GM12875 (cell line): ENCODE results near the gene DRAXIN.

Source experiments
- H3K4me3 ChIP-seq: one replicate; pipeline ENCODE4 v1.5.1; 2011; ENCODE audit warnings: low read depth, low read length, control low read depth
- TF ChIP-seq, protein P1 (sequence below): IDR thresholded peaks from 2 replicates; pipeline ENCODE4 v1.5.1; 2011; ENCODE audit warnings: low read depth, mild to moderate bottlenecking, control low read depth, inconsistent platforms, low read length, moderate library complexity, borderline replicate concordance; ENCODE audit not compliant: insufficient read depth

Gene DRAXIN

DNA sequence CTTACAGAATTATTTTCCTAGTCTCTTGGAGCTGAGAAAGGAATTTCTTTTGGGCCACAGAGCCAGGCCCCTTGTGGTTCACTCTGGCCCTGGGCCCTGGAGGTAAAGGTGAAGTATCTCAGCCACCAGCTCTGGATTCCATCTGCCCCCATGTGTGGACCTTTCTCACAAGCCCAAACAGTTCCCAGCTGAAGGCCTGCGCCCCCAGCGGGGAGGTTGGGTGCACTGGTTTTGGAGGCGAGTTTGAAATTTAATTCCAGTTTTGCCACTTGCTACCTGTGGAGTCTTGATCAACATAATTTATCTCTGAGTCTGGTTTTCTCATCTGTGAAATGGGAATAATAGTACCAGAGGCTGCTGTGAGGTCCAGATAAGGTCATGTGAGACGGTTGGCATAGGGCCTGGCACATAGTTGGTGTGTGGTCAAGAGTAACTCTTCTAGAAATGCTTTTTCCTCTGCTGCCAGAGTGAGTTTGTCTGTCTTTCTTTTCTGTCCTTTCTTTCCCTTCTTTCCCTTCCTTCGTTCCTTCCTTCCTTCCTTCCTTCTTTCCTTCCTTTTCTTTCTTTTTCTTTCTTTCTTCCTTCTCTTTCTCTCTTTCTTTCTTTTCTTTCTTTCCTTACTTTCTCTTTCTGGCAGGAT lies 50.5 kb downstream of the DRAXIN start:
- no peak overlapping the region for H3K4me3 ChIP-seq
- TF ChIP-seq, protein P1, sequence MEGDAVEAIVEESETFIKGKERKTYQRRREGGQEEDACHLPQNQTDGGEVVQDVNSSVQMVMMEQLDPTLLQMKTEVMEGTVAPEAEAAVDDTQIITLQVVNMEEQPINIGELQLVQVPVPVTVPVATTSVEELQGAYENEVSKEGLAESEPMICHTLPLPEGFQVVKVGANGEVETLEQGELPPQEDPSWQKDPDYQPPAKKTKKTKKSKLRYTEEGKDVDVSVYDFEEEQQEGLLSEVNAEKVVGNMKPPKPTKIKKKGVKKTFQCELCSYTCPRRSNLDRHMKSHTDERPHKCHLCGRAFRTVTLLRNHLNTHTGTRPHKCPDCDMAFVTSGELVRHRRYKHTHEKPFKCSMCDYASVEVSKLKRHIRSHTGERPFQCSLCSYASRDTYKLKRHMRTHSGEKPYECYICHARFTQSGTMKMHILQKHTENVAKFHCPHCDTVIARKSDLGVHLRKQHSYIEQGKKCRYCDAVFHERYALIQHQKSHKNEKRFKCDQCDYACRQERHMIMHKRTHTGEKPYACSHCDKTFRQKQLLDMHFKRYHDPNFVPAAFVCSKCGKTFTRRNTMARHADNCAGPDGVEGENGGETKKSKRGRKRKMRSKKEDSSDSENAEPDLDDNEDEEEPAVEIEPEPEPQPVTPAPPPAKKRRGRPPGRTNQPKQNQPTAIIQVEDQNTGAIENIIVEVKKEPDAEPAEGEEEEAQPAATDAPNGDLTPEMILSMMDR = no peak

DNA sequence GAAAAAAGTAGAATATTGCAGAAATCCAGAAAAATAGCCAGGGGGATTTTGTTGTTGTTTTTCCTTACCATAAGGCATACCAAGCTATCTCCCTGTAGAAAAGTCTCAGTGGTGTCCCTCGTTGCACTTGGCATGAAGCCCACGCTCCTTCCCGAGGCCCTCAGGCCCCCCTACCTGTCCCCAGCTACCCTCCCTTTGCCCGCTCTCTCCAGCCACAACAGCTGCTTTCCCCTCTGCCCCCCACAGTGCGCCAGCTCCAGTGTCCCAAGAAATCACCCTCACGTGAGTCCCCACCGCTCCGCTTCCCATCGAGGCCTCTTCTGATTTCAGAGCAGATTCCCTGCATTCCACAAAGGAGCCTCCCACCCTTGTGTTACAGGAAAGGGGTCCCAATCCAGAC lies 52.8 kb downstream of the DRAXIN start:
- no peak overlapping the region for H3K4me3 ChIP-seq
- TF ChIP-seq, protein P1 = no peak

DNA sequence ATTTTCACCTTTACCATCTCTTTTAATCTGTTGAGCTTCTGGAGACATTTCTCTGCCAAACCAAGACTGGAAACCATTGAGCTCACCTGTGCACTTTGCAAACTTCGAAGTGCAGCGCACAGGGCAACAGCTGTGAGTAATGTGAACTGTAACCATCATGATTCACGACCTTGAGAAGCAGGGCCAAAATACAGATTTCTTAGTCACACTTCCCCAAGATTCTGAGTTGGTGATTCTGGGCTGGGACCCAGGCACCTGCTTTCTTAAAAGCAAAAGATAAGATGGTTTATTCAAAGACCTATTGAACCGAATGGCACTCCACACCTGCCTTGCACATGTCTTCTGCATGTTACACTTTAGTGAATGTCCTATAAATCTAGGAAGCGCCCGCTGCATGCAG lies 54.6 kb downstream of the DRAXIN start:
- TF ChIP-seq, protein P1 = no peak
- H3K4me3 ChIP-seq = no peak overlapping the region

DNA sequence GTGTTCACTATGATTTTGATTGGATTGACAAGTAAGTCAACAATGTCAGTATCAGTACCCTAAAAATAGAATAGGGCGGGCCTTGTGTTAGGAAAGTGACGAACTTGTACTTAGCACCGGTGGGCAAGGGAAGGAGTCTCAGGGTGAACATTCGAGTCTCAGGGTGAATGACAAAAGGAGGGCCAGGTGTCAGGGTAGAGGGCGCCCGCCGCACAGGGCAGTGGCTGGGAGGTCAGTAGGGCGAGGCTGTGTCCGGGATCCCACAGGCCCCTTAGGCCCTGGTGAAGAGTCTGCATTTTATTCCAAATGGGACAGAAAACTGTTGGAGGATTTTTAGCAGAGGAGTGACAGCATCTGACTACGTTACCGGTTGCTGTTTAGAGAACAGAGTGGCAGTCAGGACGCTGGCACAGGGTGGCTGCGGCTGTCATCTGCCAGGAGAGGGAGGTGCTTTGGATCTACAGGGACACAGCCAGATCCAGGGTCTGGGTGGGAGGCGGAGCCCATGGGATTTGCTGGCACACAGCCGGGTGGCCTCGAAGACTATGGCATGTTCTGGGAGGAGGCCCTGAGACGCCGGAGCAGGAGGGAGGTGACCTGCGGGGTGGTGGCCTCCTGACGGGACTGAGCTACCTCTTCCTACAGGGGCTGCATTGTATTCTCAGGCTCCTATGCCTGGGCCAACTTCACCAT lies 55.4 kb downstream of the DRAXIN start:
- H3K4me3 ChIP-seq = no peak overlapping the region
- TF ChIP-seq, protein P1 = no peak

DNA sequence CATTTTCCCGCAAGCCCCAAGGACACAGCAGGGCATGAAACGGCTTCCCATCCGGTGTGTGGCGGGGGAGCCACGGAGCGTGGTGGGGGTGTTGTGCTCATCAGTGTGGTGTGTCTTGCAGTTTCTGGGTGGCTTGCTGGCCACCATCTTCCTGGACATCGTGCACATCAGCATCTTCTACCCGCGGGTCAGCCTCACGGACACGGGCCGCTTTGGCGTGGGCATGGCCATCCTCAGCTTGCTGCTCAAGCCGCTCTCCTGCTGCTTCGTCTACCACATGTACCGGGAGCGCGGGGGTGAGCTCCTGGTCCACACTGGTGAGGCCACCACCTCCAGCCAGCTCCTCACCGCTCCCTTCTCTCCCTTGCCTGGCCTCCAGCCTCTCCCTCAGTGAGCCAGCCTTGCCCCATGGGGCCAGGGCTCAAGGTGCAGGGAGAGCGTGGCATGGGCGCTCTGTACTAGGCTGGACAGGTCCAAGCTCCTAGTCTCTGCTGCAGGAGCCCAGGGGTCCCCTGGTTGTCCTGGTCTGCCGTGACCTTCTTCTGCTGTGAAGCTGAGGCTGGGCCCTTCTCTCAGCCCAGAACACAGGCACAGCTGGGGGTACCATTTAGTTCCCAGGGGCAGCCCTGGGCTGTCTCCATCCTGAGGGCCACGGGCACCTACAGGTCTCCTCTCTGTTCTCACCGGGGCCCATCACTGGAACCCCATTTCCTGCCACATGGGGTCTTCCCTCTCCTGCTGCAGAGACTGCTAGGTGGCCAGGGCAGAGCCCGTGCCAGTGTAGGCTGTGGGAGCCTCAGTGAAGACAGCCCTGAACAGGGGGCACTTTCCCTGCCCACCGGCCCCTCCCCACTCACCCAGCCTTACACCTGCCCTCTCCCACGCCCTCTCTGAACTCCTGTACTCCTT lies 57.0 kb downstream of the DRAXIN start:
- TF ChIP-seq, protein P1 = no peak

DNA sequence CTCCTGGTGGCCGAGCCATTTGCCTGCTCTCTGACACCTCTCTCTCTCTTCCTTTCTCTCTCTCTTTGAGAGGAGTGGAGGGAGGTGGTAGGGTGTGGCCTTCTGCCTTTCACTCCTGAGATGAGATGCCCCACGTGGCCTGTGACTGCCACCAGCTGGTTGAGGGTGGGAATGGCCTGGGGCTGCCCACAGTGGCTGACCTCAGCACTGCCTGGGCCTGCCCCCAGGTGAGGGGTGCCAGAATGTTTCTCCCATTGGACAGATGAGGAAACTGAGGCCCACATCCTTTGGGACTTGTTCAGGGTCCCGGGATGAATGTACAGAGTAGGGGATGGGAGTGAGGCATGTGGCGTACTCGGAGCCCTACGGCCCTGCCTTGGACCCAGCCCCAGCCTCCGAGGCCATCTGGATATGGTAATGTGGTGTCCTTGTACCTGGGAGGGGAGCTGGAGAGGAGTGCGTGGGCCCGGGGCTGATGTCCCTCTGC lies 57.7 kb downstream of the DRAXIN start:
- H3K4me3 ChIP-seq = no peak overlapping the region
- TF ChIP-seq, protein P1 = peak; percentile 72

More for the DNA sequence above, 57.0 kb downstream of the DRAXIN start:
- no peak overlapping the region for H3K4me3 ChIP-seq

DNA sequence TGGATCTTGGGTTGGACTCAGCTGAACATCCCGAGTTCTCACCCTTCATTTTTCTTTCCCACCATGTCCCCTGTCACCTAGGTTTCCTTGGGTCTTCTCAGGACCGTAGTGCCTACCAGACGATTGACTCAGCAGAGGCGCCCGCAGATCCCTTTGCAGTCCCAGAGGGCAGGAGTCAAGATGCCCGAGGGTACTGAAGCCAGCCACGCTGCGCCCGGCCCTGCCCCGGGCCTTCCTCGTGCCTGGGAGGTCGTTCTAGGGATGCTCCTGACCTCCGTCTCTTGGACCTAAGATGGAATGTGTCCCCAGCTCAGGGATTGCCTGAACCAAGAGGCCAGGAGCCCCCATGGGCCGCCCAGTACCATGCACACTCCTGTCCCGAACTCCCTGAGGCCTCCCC lies 58.5 kb downstream of the DRAXIN start:
- TF ChIP-seq, protein P1 = no peak
- H3K4me3 ChIP-seq = no peak overlapping the region
